Osteocyte (in vitro differentiated cells): ENCODE data around the gene PIBF1. TPM values are rescaled to one million over a fixed set of nuclear protein-coding genes. Genes with fewer than 3 reads are reported as not detected.

Experiments used
- DNase-seq: peaks from one replicate; pipeline ENCODE4 v3.0.0; 2021; ENCODE audit warnings: mixed read lengths; ENCODE audit not compliant: unreplicated experiment; ENCODE audit errors: extremely low spot score
- H3K27ac Mint-ChIP-seq: one replicate; pipeline ENCODE4 v1.8.0; 2021; ENCODE audit warnings: mild to moderate bottlenecking, mixed read lengths; ENCODE audit not compliant: unreplicated experiment
- H3K27me3 Mint-ChIP-seq: one replicate; pipeline ENCODE4 v1.8.0; 2021; ENCODE audit warnings: mixed read lengths; ENCODE audit not compliant: unreplicated experiment
- H3K36me3 Mint-ChIP-seq: one replicate; pipeline ENCODE4 v1.8.0; 2021; ENCODE audit warnings: mixed read lengths; ENCODE audit not compliant: unreplicated experiment
- H3K4me1 Mint-ChIP-seq: one replicate; pipeline ENCODE4 v1.8.0; 2021; ENCODE audit warnings: mixed read lengths; ENCODE audit not compliant: unreplicated experiment
- H3K4me3 Mint-ChIP-seq: one replicate; pipeline ENCODE4 v1.8.0; 2021; ENCODE audit warnings: mild to moderate bottlenecking, moderate library complexity, mixed read lengths; ENCODE audit not compliant: unreplicated experiment
- H3K9me3 Mint-ChIP-seq: one replicate; pipeline ENCODE4 v1.8.0; 2021; ENCODE audit warnings: mixed read lengths; ENCODE audit not compliant: unreplicated experiment
- CTCF ChIP-seq: fragments of 200-600 bp; sonication (generic); IDR thresholded peaks from 2 replicates; pipeline ENCODE4 v1.5.0; 2021; ENCODE audit warnings: antibody characterized with exemption, mild to moderate bottlenecking, moderate library complexity
- total RNA-seq: library from RNA; stranded (reverse); gene quantifications from 2 replicates; pipeline ENCODE4 v1.2.1, GENCODE V29; 2021

The PIBF1 gene
- total RNA-seq, 1 donor from 2014 or later, result 22.6 TPM

- TF ChIP-seq CTCF, result no peak
- Mint-ChIP-seq H3K27me3 (no peaks in the 10 kb centered on the region), H3K36me3 (no peaks in the 10 kb centered on the region), H3K9me3 (no peaks in the 10 kb centered on the region), H3K4me3 (no peak overlapping the region), H3K27ac (no peak overlapping the region), H3K4me1 (peaks cover 19% of the 10 kb centered on the region)
- DNase-seq, result no peak
These were observed 253.0 kb downstream of the PIBF1 start for GRCh38 chr13:73034901-73035300.

DNA sequence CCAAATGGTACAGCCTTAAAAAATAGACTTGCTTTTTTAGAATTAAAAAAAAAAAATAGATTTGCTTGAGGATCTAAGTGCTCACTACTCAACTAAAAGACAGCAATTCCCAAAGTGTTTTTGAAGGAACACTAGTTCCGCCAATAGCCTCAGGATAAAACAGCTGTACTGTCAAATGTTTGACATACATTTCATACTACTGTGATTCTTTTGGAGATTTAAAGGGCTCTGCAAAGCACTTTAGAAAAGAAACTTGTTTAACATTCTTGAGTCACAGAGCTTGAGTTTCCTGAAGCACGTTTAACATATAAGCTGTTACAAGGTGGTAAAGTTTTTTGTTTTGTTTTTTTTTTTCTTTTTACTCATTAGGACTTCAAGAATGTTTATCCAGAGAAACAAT, 253.7 kb downstream of the PIBF1 start:
- no peaks in the 10 kb centered on the region for H3K9me3 Mint-ChIP-seq
- no peaks in the 10 kb centered on the region for H3K36me3 Mint-ChIP-seq
- H3K4me1 Mint-ChIP-seq, result peaks cover 19% of the 10 kb centered on the region
- H3K4me3 Mint-ChIP-seq, result no peak overlapping the region
- DNase-seq, result no peak
- no peak overlapping the region for H3K27ac Mint-ChIP-seq
- H3K27me3 Mint-ChIP-seq, result no peaks in the 10 kb centered on the region
- TF ChIP-seq CTCF, result no peak

DNA sequence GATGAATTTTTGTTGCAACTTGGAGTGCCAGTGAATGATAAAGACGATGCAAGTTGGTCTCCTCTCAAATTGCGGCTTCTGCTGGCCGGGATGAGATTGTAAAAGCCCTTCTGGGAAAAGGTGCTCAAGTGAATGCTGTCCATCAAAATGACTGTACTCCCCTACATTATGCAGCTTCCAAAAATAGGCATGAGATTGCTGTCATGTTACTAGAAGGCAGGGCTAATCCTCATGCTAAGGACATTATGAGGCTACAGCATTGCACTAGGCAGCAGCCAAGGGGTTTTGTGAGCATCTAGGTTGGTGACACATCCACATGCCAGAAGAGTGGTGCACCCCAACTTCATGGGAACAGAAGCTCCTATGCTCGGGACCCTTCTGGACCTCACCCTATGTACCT, 254.6 kb downstream of the PIBF1 start:
- Mint-ChIP-seq H3K4me1 (peaks cover 19% of the 10 kb centered on the region), H3K36me3 (no peaks in the 10 kb centered on the region), H3K27ac (no peak overlapping the region), H3K4me3 (no peak overlapping the region), H3K9me3 (no peaks in the 10 kb centered on the region), H3K27me3 (no peaks in the 10 kb centered on the region)
- no peak for DNase-seq
- no peak for TF ChIP-seq CTCF

- no peaks in the 10 kb centered on the region for H3K27me3 Mint-ChIP-seq
- DNase-seq, result no peak
- no peaks in the 10 kb centered on the region for H3K36me3 Mint-ChIP-seq
- no peak overlapping the region for H3K4me3 Mint-ChIP-seq
- peaks cover 18% of the 10 kb centered on the region for H3K4me1 Mint-ChIP-seq
- no peaks in the 10 kb centered on the region for H3K9me3 Mint-ChIP-seq
- TF ChIP-seq CTCF, result no peak
- H3K27ac Mint-ChIP-seq, result no peak overlapping the region
These were observed 256.1 kb downstream of the PIBF1 start for GRCh38 chr13:73038064-73038463.

DNA sequence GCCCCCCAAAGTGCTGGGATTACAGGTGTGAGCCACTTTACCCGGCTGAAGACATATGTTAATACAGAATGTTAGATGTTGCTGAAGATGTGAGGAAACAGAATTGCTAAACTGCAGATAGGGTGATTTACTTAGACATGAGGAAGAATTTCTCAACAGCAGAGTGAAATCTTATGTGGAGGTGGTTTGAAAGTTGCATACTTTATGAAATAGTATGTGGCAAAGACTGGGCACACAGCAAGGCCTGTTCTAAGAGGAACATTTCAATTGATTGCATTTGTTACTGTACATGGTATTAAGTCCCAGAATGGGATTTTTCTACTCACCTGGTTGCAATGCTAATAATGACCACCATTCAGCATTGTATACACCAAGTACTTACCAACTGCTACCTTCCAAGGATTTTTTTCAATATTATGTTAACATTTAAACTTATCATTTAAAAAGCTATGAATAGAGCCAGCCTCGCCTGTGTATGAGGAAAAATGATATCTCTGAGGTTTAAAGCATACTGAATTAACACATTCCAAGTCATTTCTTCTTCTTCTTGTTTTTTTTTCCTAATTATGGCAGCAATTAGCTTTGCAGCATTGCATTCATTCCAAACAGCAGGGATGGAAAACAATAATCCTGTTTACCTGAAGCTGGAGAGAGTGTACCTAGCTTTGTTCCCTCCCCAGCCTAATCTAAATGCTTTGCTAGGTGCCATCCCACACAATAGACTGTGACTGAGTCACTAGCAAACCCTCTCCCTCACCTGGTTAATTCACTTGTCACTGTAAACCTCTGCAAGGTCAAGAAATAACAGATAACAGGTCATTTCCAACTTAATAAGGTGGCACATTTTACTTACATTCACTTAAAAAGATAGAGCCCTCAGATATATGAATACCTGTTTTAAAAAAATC, 257.5 kb downstream of the PIBF1 start:
- Mint-ChIP-seq H3K4me1 (peaks cover 16% of the 10 kb centered on the region), H3K27ac (no peak overlapping the region), H3K27me3 (no peaks in the 10 kb centered on the region), H3K4me3 (no peak overlapping the region), H3K9me3 (no peaks in the 10 kb centered on the region), H3K36me3 (no peaks in the 10 kb centered on the region)
- DNase-seq, result no peak
- TF ChIP-seq CTCF, result no peak
